GM18873 (cell line): ENCODE data around the gene CFAP300.

Source experiments
- ATAC-seq: cut with Tn5 transposase; IDR thresholded peaks from one replicate; pipeline ENCODE4 v1.9.1; 2021; ENCODE audit warnings: mild to moderate bottlenecking, moderate library complexity, moderate number of reproducible peaks; ENCODE audit not compliant: unreplicated experiment, low FRiP score

The CFAP300 gene

GRCh38 chr11:102119997-102120396 is 72.8 kb downstream of the CFAP300 start:
- ATAC-seq = no peak

- no peak for ATAC-seq
Measured at GRCh38 chr11:102120437-102120973, 73.3 kb downstream of the CFAP300 start.

GRCh38 chr11:102121329-102121728 is 74.1 kb downstream of the CFAP300 start:
- ATAC-seq = no peak
